Upper lobe of left lung (tissue), 4 donors: ENCODE results near the gene KRTAP21-3.

Experiments used
- EP300 ChIP-seq, 4 donors: sonication (generic); formaldehyde crosslinking; IDR thresholded peaks; one replicate each; pipeline ENCODE4 v1.5.1; 2017; ENCODE audit warnings: antibody characterized with exemption in 4 of 4, control low read depth in 2 of 4
- POLR2AphosphoS5 ChIP-seq, 2 donors: sonication (generic); formaldehyde crosslinking; IDR thresholded peaks; one replicate each; pipeline ENCODE4 v1.5.1; 2017; ENCODE audit warnings: antibody characterized with exemption in 2 of 2
- TF ChIP-seq, protein P1 (sequence below), 6 experiments: fragments of 450-650 bp in 4 of 6; fragments of 200-600 bp in 2 of 6; sonication (generic) in 2 of 6; IDR thresholded peaks; one replicate each; pipeline ENCODE4 v1.5.1; 2016 to 2019; ENCODE audit warnings: antibody characterized with exemption in 6 of 6

DNA sequence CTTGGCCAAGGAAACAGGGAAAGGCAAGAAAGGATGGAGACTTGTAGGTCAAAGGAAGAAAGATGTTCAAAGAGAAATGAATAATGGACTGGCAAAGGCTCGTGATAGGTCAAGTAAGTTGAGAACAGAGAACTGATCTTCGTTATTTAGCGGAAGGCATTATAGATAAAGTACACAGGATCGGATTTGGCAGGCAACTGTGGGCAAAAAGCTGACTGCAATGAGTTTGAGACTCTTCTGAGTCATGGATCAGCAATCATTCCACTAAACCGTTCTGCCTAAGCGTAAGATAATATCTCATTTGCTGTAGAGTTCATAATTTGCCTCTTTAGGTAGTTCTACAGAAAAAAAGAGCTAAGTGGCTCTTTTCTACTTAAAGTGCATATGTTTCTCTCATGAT lies 34.1 kb downstream of the KRTAP21-3 start:
- TF ChIP-seq, protein P1, sequence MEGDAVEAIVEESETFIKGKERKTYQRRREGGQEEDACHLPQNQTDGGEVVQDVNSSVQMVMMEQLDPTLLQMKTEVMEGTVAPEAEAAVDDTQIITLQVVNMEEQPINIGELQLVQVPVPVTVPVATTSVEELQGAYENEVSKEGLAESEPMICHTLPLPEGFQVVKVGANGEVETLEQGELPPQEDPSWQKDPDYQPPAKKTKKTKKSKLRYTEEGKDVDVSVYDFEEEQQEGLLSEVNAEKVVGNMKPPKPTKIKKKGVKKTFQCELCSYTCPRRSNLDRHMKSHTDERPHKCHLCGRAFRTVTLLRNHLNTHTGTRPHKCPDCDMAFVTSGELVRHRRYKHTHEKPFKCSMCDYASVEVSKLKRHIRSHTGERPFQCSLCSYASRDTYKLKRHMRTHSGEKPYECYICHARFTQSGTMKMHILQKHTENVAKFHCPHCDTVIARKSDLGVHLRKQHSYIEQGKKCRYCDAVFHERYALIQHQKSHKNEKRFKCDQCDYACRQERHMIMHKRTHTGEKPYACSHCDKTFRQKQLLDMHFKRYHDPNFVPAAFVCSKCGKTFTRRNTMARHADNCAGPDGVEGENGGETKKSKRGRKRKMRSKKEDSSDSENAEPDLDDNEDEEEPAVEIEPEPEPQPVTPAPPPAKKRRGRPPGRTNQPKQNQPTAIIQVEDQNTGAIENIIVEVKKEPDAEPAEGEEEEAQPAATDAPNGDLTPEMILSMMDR (IDR thresholded peaks at IDR 0.05), result no peak
- no peak for TF ChIP-seq EP300 (IDR thresholded peaks at IDR 0.05)
- no peak for TF ChIP-seq POLR2AphosphoS5 (IDR thresholded peaks at IDR 0.05)
